OCI-LY3 (cell line): ENCODE data around the gene IGFN1.

Experiments
- EZH2phosphoT487 ChIP-seq: fragments of 200-600 bp; shearing (Covaris generic); IDR thresholded peaks from 2 replicates; pipeline ENCODE4 v1.6.1; 2018; ENCODE audit warnings: antibody characterized with exemption, mixed run types, low read depth
- TF ChIP-seq, protein P1 (sequence below): fragments of 200-600, 300-600 bp; sonication (generic); IDR thresholded peaks from 2 replicates; pipeline ENCODE4 v1.5.1; 2014; ENCODE audit warnings: antibody characterized with exemption, low read length, low read depth

DNA sequence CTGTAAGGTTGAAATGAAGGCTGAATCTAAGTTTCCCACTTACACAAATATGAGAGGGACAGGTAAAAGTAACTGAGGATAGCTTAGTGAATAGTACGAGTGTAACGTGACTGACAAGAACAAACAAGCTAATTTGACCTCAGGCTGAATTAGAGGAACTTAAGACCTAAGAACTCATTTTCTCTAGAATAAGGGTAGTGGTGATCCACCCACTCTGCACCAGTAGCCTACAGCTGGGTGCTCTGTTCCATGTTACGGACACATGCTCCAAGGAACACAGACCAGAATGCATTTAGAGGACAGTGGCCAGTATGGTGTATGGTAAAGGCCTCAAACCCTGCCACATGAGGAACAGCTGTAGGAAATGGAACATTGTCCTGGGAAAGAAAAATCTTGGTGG lies 21.4 kb upstream of the IGFN1 start:
- TF ChIP-seq, protein P1, sequence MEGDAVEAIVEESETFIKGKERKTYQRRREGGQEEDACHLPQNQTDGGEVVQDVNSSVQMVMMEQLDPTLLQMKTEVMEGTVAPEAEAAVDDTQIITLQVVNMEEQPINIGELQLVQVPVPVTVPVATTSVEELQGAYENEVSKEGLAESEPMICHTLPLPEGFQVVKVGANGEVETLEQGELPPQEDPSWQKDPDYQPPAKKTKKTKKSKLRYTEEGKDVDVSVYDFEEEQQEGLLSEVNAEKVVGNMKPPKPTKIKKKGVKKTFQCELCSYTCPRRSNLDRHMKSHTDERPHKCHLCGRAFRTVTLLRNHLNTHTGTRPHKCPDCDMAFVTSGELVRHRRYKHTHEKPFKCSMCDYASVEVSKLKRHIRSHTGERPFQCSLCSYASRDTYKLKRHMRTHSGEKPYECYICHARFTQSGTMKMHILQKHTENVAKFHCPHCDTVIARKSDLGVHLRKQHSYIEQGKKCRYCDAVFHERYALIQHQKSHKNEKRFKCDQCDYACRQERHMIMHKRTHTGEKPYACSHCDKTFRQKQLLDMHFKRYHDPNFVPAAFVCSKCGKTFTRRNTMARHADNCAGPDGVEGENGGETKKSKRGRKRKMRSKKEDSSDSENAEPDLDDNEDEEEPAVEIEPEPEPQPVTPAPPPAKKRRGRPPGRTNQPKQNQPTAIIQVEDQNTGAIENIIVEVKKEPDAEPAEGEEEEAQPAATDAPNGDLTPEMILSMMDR: no peak
- no peak for TF ChIP-seq EZH2phosphoT487
